ENCODE measurements around the gene PRMT7.

- TF ChIP-seq POLR2A (IDR thresholded peaks at IDR 0.05) (peak; percentile 19), CTCF (IDR thresholded peaks at IDR 0.05) (no peak), POLR2AphosphoS5 (IDR thresholded peaks at IDR 0.05) (peak in 2 of 3 donors; percentile 12 to 37)
Observed at GRCh38 chr16:68265078-68265920, 45.5 kb upstream of the PRMT7 start.
